ENCODE measurements around the gene MPRIP.

MPRIP gene

GRCh38 chr17:17109907-17110306 lies 67.7 kb downstream of the MPRIP start:
- no peak for TF ChIP-seq CTCF (IDR thresholded peaks at IDR 0.05; ENCODE audit: control insufficient read depth, extremely low read depth, insufficient read depth)
- DNase-seq (ENCODE audit: low read depth): no peak
- H3K4me3 ChIP-seq (ENCODE audit: low read depth, low read length): no peak overlapping the region

- no peak for DNase-seq (ENCODE audit: low read depth)
- no peak for TF ChIP-seq CTCF (IDR thresholded peaks at IDR 0.05; ENCODE audit: control insufficient read depth, extremely low read depth, insufficient read depth)
- H3K4me3 ChIP-seq (ENCODE audit: low read depth, low read length): no peak overlapping the region
These were observed 68.3 kb downstream of the MPRIP start for GRCh38 chr17:17110520-17110919.

- TF ChIP-seq CTCF (IDR thresholded peaks at IDR 0.05; ENCODE audit: control insufficient read depth, extremely low read depth, insufficient read depth): no peak
- no peak for DNase-seq (ENCODE audit: low read depth)
- no peak overlapping the region for H3K4me3 ChIP-seq (ENCODE audit: low read depth, low read length)
These were observed 69.4 kb downstream of the MPRIP start for GRCh38 chr17:17111401-17112393.

- DNase-seq (ENCODE audit: low read depth): no peak
- H3K4me3 ChIP-seq (ENCODE audit: low read depth, low read length): no peak overlapping the region
- TF ChIP-seq CTCF (IDR thresholded peaks at IDR 0.05; ENCODE audit: control insufficient read depth, extremely low read depth, insufficient read depth): no peak
These were observed 70.5 kb downstream of the MPRIP start for GRCh38 chr17:17112628-17113200.

- no peak for DNase-seq (ENCODE audit: low read depth)
- H3K4me3 ChIP-seq (ENCODE audit: low read depth, low read length): no peak overlapping the region
- no peak for TF ChIP-seq CTCF (IDR thresholded peaks at IDR 0.05; ENCODE audit: control insufficient read depth, extremely low read depth, insufficient read depth)
These were observed 72.5 kb downstream of the MPRIP start for GRCh38 chr17:17114592-17115225.

- no peak for DNase-seq (ENCODE audit: low read depth)
- H3K4me3 ChIP-seq (ENCODE audit: low read depth, low read length): no peak overlapping the region
- TF ChIP-seq CTCF (IDR thresholded peaks at IDR 0.05; ENCODE audit: control insufficient read depth, extremely low read depth, insufficient read depth): no peak
These were observed 73.4 kb downstream of the MPRIP start for GRCh38 chr17:17115620-17116019.

All from LNCaP clone FGC (cell line).